H9 (cell line): ENCODE results near the gene MAST2. TPM values are rescaled to one million over a fixed set of nuclear protein-coding genes. Genes with fewer than 3 reads are reported as not detected.

ENCODE experiments used
- DNase-seq: peaks from one replicate; pipeline ENCODE4 v3.0.0-alpha.2; 2017
- H2AFZ ChIP-seq: one replicate; pipeline ENCODE4 v1.6.1; 2013; ENCODE audit warnings: mild to moderate bottlenecking, low read length, control low read depth, moderate library complexity
- H2AK5ac ChIP-seq: 2 replicates; pipeline ENCODE4 v1.6.1; 2013; ENCODE audit warnings: low read length, control low read depth, mixed read lengths; ENCODE audit not compliant: insufficient read length
- H2BK120ac ChIP-seq: one replicate; pipeline ENCODE4 v1.6.1; 2013; ENCODE audit warnings: low read depth, mild to moderate bottlenecking, low read length, control low read depth, inconsistent platforms; ENCODE audit not compliant: poor library complexity, severe bottlenecking
- H2BK12ac ChIP-seq: 2 replicates; pipeline ENCODE4 v1.6.1; 2013; ENCODE audit warnings: low read length, control low read depth, mixed read lengths, low read depth; ENCODE audit not compliant: insufficient read length
- H2BK15ac ChIP-seq: 2 replicates; pipeline ENCODE4 v1.6.1; 2013; ENCODE audit warnings: low read depth, low read length, control low read depth
- H2BK20ac ChIP-seq: one replicate; pipeline ENCODE4 v1.6.1; 2013; ENCODE audit warnings: low read depth, mild to moderate bottlenecking, low read length, control low read depth, inconsistent platforms; ENCODE audit not compliant: poor library complexity, severe bottlenecking
- H2BK5ac ChIP-seq: 2 replicates; pipeline ENCODE4 v1.6.1; 2013; ENCODE audit warnings: low read length, control low read depth, mixed read lengths; ENCODE audit not compliant: insufficient read length
- H3K14ac ChIP-seq: 2 replicates; pipeline ENCODE4 v1.6.1; 2013; ENCODE audit warnings: low read length, control low read depth; ENCODE audit not compliant: insufficient read depth
- H3K18ac ChIP-seq: 2 replicates; pipeline ENCODE4 v1.6.1; 2013; ENCODE audit warnings: low read depth, mild to moderate bottlenecking, mixed read lengths, low read length, control low read depth; ENCODE audit not compliant: insufficient read length
- H3K23ac ChIP-seq: 2 replicates; pipeline ENCODE4 v1.6.1; 2013; ENCODE audit warnings: low read length, control low read depth, mixed read lengths, low read depth; ENCODE audit not compliant: insufficient read length
- H3K23me2 ChIP-seq: 2 replicates; pipeline ENCODE4 v1.6.1; 2013; ENCODE audit warnings: low read depth, mild to moderate bottlenecking, mixed read lengths, low read length, control low read depth; ENCODE audit not compliant: insufficient read length, poor library complexity, severe bottlenecking
- H3K27ac ChIP-seq: 2 replicates; pipeline ENCODE4 v1.5.1; 2013; ENCODE audit warnings: low read length, control low read depth, mixed read lengths, low read depth; ENCODE audit not compliant: insufficient read length
- H3K27me3 ChIP-seq: 2 replicates; pipeline ENCODE4 v1.6.1; 2013; ENCODE audit warnings: low read length, control low read depth, inconsistent platforms; ENCODE audit not compliant: insufficient read depth
- H3K4ac ChIP-seq: 2 replicates; pipeline ENCODE4 v1.6.1; 2013; ENCODE audit warnings: low read depth, mild to moderate bottlenecking, control low read depth, inconsistent platforms, low read length, moderate library complexity
- H3K4me1 ChIP-seq: 2 replicates; pipeline ENCODE4 v1.6.1; 2013; ENCODE audit warnings: low read length, control low read depth, inconsistent platforms; ENCODE audit not compliant: insufficient read depth
- H3K4me2 ChIP-seq: 2 replicates; pipeline ENCODE4 v1.6.1; 2013; ENCODE audit warnings: low read length, control low read depth, mixed read lengths; ENCODE audit not compliant: insufficient read length, insufficient read depth
- H3K56ac ChIP-seq: 2 replicates; pipeline ENCODE4 v1.6.1; 2013; ENCODE audit warnings: low read depth, mild to moderate bottlenecking, mixed read lengths, low read length, control low read depth; ENCODE audit not compliant: insufficient read length
- H3K79me1 ChIP-seq: 2 replicates; pipeline ENCODE4 v1.6.1; 2013; ENCODE audit warnings: low read depth, mild to moderate bottlenecking, moderate library complexity, low read length, control low read depth, inconsistent platforms; ENCODE audit not compliant: insufficient read depth, poor library complexity, severe bottlenecking
- H3K79me2 ChIP-seq: 2 replicates; pipeline ENCODE4 v1.6.1; 2013; ENCODE audit warnings: low read length, control low read depth, inconsistent platforms; ENCODE audit not compliant: insufficient read depth
- H3K9ac ChIP-seq: 2 replicates; pipeline ENCODE4 v1.6.1; 2013; ENCODE audit warnings: low read length, control low read depth, mixed read lengths; ENCODE audit not compliant: insufficient read length; ENCODE audit errors: extremely low read depth
- H3K9me3 ChIP-seq: one replicate; pipeline ENCODE4 v1.6.1; 2013; ENCODE audit warnings: low read depth, low read length, inconsistent platforms; ENCODE audit not compliant: control insufficient read depth
- H3T11ph ChIP-seq: one replicate; pipeline ENCODE4 v1.6.1; 2013; ENCODE audit warnings: mild to moderate bottlenecking, low read length, control low read depth, inconsistent platforms
- H4K20me1 ChIP-seq: one replicate; pipeline ENCODE4 v1.6.1; 2013; ENCODE audit not compliant: control insufficient read depth, insufficient read length, insufficient read depth
- H4K5ac ChIP-seq: 2 replicates; pipeline ENCODE4 v1.6.1; 2013; ENCODE audit warnings: low read depth, mild to moderate bottlenecking, mixed read lengths, low read length, control low read depth; ENCODE audit not compliant: insufficient read length
- H4K8ac ChIP-seq: replicated peaks from 2 replicates; pipeline ENCODE4 v1.6.1; 2013; ENCODE audit warnings: low read length, control low read depth, mixed read lengths, low read depth; ENCODE audit not compliant: insufficient read length
- H4K91ac ChIP-seq: 2 replicates; pipeline ENCODE4 v1.6.1; 2013; ENCODE audit warnings: low read depth, mild to moderate bottlenecking, moderate library complexity, mixed read lengths, low read length, control low read depth; ENCODE audit not compliant: insufficient read length
- H3K27ac Mint-ChIP-seq, 3 experiments: 2 replicates in 2 of 3; 3 replicates in 1 of 3; pipeline ENCODE4 v1.8.0; 2020 to 2021; ENCODE audit warnings: mixed read lengths in 3 of 3, mild to moderate bottlenecking in 1 of 3, moderate library complexity in 1 of 3
- H3K27me3 Mint-ChIP-seq: 2 replicates; pipeline ENCODE4 v1.8.0; 2021; ENCODE audit warnings: low read depth, mild to moderate bottlenecking, moderate library complexity, mixed read lengths
- H3K36me3 Mint-ChIP-seq, 3 experiments: 2 replicates in 2 of 3; 3 replicates in 1 of 3; pipeline ENCODE4 v1.8.0; 2020 to 2021; ENCODE audit warnings: low read depth in 3 of 3, mixed read lengths in 3 of 3; ENCODE audit not compliant: insufficient read depth in 1 of 3
- H3K4me1 Mint-ChIP-seq, 2 experiments: 2 replicates each; pipeline ENCODE4 v1.8.0; 2020; ENCODE audit warnings: mixed read lengths in 2 of 2
- H3K4me3 Mint-ChIP-seq, 2 experiments: 2 replicates in 1 of 2; 3 replicates in 1 of 2; pipeline ENCODE4 v1.8.0; 2020 to 2021; ENCODE audit warnings: mild to moderate bottlenecking in 2 of 2, mixed read lengths in 2 of 2, moderate library complexity in 1 of 2
- H3K9me3 Mint-ChIP-seq, 2 experiments: 2 replicates in 1 of 2; 3 replicates in 1 of 2; pipeline ENCODE4 v1.8.0; 2020; ENCODE audit warnings: mild to moderate bottlenecking in 2 of 2, mixed read lengths in 2 of 2, moderate library complexity in 1 of 2
- WGBS: extraction: QIAGEN DNeasy Blood & Tissue Kit; methylation state at CpG from one replicate; pipeline ENCODE4 v1.1.7; 2013; ENCODE audit warnings: missing lambda C conversion rate, low lambda C conversion rate, mixed read lengths; ENCODE audit not compliant: insufficient read length; ENCODE audit errors: extremely low coverage; 5-methylcytosine and 5-hydroxymethylcytosine counted together
- total RNA-seq: library from RNA; stranded (reverse); gene quantifications from 2 replicates; pipeline ENCODE4 v1.2.1, GENCODE V29; 2021
- TF ChIP-seq, protein P1 (sequence below): fragments of 200-600 bp; sonication (generic); conservative IDR thresholded peaks from 3 replicates; pipeline ENCODE4 v1.8.0; 2021; ENCODE audit warnings: antibody characterized with exemption, mild to moderate bottlenecking

Gene MAST2
- total RNA-seq, 1 experiment from 2014 or later: 28.8 TPM

DNA sequence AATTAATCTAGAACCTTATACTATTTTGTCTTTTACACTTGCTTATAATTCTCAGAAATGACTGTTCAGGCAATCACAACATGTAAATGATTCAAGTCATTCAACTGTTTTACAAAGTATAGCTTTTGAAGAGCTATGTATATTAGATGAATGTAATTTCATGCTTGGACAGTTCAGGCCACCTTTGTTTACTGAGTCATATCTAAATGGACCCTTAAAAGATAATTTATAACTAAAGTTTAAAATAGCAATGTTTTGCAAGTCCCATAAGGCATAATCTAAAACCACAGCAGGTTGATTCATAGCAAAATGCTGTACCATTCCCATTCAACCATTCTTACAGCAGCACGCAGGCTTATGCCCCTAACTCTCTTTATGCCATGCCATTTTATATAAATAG, 264.2 kb downstream of the MAST2 start:
- Histone ChIP-seq H2BK12ac (no peak overlapping the region), H3K56ac (no peak overlapping the region), H2AFZ (no peak overlapping the region), H3K9me3 (no peaks in the 10 kb centered on the region), H2BK20ac (no peak overlapping the region), H3K9ac (no peak overlapping the region), H4K91ac (no peak overlapping the region), H3K79me2 (no peaks in the 10 kb centered on the region), H4K20me1 (no peaks in the 10 kb centered on the region), H3T11ph (no peak overlapping the region), H3K23me2 (no peaks in the 10 kb centered on the region), H2AK5ac (no peak overlapping the region), H3K27me3 (no peaks in the 10 kb centered on the region), H2BK15ac (no peak overlapping the region), H2BK5ac (no peak overlapping the region), H3K18ac (no peak overlapping the region), H4K5ac (no peak overlapping the region), H3K4ac (no peak overlapping the region), H4K8ac (no peak overlapping the region), H3K4me2 (no peak overlapping the region), H3K14ac (no peak overlapping the region), H3K23ac (no peak overlapping the region), H3K27ac (no peak overlapping the region), H3K79me1 (no peaks in the 10 kb centered on the region), H3K4me1 (no peaks in the 10 kb centered on the region), H2BK120ac (no peak overlapping the region)
- no peaks in the 10 kb centered on the region for H3K27me3 Mint-ChIP-seq
- no peak for DNase-seq
- peaks cover 0 to 5% (median 1%) of the 10 kb centered on the region in 3 experiments; a peak in 2 of 7 replicates for H3K36me3 Mint-ChIP-seq
- H3K4me1 Mint-ChIP-seq: peaks cover 9 to 10% of the 10 kb centered on the region in 2 experiments
- H3K27ac Mint-ChIP-seq: no peak overlapping the region
- no peak overlapping the region for H3K4me3 Mint-ChIP-seq
- WGBS: no CpG with 5 or more reads among the region's 1 CpG
- TF ChIP-seq, protein P1, sequence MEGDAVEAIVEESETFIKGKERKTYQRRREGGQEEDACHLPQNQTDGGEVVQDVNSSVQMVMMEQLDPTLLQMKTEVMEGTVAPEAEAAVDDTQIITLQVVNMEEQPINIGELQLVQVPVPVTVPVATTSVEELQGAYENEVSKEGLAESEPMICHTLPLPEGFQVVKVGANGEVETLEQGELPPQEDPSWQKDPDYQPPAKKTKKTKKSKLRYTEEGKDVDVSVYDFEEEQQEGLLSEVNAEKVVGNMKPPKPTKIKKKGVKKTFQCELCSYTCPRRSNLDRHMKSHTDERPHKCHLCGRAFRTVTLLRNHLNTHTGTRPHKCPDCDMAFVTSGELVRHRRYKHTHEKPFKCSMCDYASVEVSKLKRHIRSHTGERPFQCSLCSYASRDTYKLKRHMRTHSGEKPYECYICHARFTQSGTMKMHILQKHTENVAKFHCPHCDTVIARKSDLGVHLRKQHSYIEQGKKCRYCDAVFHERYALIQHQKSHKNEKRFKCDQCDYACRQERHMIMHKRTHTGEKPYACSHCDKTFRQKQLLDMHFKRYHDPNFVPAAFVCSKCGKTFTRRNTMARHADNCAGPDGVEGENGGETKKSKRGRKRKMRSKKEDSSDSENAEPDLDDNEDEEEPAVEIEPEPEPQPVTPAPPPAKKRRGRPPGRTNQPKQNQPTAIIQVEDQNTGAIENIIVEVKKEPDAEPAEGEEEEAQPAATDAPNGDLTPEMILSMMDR: no peak
- H3K9me3 Mint-ChIP-seq: no peaks in the 10 kb centered on the region
